Measurements from ENCODE around the gene ABCA12.
"Not testable (repeated sequence)": the region's sequence is repeated elsewhere in the genome, so short reads cannot be mapped to it uniquely, and the experiment has no call there.

ABCA12 gene, protein sequence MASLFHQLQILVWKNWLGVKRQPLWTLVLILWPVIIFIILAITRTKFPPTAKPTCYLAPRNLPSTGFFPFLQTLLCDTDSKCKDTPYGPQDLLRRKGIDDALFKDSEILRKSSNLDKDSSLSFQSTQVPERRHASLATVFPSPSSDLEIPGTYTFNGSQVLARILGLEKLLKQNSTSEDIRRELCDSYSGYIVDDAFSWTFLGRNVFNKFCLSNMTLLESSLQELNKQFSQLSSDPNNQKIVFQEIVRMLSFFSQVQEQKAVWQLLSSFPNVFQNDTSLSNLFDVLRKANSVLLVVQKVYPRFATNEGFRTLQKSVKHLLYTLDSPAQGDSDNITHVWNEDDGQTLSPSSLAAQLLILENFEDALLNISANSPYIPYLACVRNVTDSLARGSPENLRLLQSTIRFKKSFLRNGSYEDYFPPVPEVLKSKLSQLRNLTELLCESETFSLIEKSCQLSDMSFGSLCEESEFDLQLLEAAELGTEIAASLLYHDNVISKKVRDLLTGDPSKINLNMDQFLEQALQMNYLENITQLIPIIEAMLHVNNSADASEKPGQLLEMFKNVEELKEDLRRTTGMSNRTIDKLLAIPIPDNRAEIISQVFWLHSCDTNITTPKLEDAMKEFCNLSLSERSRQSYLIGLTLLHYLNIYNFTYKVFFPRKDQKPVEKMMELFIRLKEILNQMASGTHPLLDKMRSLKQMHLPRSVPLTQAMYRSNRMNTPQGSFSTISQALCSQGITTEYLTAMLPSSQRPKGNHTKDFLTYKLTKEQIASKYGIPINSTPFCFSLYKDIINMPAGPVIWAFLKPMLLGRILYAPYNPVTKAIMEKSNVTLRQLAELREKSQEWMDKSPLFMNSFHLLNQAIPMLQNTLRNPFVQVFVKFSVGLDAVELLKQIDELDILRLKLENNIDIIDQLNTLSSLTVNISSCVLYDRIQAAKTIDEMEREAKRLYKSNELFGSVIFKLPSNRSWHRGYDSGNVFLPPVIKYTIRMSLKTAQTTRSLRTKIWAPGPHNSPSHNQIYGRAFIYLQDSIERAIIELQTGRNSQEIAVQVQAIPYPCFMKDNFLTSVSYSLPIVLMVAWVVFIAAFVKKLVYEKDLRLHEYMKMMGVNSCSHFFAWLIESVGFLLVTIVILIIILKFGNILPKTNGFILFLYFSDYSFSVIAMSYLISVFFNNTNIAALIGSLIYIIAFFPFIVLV (N-terminal part only)

DNA sequence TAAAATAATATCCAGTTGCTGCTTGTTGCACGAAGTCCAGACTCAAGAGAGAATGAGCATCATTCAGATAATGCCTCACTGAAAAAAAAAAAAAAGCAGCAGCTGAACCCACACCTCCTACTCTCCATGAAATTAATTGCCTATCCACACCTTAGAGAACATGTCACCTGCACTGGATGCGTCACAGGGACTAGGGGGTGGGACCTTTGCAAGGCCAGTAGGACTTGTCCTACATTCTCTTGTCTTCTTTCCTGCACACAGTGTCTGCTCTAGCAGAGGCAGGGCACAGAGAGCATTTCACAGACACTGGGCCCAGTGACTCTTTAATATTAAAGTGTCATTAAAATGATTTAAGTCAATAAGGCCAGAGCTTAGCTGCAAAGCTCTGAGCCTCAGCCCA lies at the start of gene ABCA12:
TSS of gene ABCA12 (minus strand) at position 148 of the 400 bp plus-strand sequence. CDS start 418 bp downstream, outside the sequence.
- no peak for DNase-seq

DNA sequence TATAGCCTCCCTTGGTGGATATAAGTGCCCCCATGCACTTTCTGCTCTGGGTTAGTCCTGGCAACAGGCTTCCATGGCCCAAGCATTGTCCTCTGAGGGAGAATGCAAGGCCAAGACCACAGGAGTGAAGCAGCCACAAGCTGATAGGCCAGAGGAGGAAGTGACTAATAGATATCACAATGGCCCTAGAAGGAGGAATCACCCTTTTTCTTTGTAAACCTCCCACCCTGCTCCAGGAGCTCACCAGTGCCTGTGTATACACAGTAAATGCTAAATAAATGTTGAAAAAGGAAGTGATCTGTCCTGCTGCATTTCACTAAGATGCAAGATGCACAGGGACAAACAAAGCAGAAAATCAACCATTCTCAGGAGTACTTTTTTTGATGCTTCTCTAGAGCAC lies 49.7 kb upstream of the ABCA12 start:
- DNase-seq = no peak

- DNase-seq = no peak
These were observed 47.6 kb upstream of the ABCA12 start for GRCh38 chr2:215186021-215186420.

- DNase-seq = no peak
These were observed 39.7 kb upstream of the ABCA12 start for GRCh38 chr2:215178121-215178520.

- peak in 4 of 58 donors; percentile 1 to 12 (median 8) for DNase-seq
These were observed 33.4 kb upstream of the ABCA12 start for GRCh38 chr2:215171796-215172195.

GRCh38 chr2:215171151-215171550 lies 32.7 kb upstream of the ABCA12 start:
- DNase-seq = no peak

GRCh38 chr2:215166505-215166904 lies 28.1 kb upstream of the ABCA12 start:
- DNase-seq = not testable (repeated sequence)

- not testable (repeated sequence) for DNase-seq
These were observed 24.9 kb upstream of the ABCA12 start for GRCh38 chr2:215163319-215163718.

- no peak for DNase-seq
These were observed 22.9 kb upstream of the ABCA12 start for GRCh38 chr2:215161301-215161829.

DNA sequence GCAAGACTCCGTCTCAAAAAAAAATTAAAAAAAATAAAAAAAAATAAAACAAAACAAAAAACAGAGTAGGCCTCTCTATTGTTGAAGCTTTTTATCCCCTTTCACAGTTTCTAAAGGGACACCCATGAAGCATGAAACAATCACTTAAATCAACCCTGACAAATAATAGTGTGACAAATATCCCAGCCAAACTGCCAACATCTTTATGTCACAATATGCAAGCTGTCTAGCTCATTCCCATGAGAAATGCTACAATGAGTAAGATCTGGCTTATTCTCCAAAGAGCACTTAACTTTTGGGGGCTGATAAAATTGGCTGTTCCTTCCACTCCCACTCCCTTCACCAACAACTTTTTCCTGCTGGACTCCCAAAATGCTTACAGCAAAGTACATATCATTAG lies 21.7 kb upstream of the ABCA12 start:
- no peak for DNase-seq

DNA sequence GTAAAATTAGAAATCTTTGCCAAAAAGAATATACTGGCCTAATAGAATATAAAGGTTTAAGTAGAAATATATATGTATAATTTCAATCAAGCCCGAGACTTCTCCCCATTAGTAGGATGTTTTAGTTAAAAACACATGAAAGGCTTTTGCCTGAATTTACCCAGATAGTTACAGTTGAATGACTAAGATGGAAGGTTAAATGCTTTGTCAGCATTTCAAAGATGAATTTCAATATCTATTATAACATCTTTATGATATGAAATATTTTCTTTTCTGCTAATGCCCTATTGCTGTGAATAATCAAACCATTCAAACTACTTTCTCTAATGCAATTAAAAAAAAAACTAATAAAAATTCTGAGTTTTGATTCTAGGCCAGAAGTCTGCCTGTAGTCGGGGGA lies 18.0 kb upstream of the ABCA12 start:
- DNase-seq = no peak

- no peak for DNase-seq
These were observed 11.5 kb upstream of the ABCA12 start for GRCh38 chr2:215149894-215150293.

GRCh38 chr2:215149486-215149885 lies 11.1 kb upstream of the ABCA12 start:
- no peak for DNase-seq

- no peak for DNase-seq
These were observed 10.6 kb upstream of the ABCA12 start for GRCh38 chr2:215149060-215149459.

DNA sequence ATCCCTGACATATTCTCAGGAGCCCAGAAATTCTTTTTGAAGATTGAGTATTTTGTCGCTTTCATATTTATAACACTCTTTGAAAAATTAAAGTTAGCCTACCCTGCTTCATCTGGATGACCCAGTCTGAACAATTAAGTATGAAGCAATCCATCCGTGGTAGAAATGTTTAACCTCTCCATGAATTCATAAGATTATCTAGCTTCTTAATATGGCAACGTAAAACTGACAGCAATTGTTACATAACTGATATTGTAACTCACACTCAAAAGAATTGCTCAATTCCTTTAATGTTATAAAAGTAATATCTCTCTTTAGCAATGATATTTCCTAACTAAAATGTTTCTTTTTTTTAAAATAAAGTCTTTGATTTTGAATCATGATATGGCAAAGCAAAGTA lies 7.2 kb upstream of the ABCA12 start:
- DNase-seq = no peak

GRCh38 chr2:215144106-215144875 lies 5.9 kb upstream of the ABCA12 start:
- no peak for DNase-seq

GRCh38 chr2:215143458-215143857 lies 5.0 kb upstream of the ABCA12 start:
- DNase-seq = no peak

DNA sequence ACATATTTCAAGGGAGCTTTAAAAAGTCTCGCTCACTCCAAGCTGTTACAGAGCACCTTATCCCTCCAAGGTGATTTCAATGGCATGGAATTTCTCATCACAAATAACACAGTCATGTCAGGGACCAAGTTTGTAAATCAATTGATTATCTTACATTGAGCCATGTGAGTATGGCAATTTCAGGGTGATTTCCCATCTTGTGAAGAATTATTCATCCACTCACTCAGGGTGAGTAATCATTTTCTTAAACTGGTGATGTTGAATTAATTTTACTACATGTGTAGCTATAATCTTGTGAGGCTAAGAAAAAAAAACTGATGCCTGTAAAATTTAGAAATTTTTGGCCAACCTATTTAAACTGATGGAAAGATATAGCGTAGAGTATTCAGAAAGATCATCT lies 3.3 kb upstream of the ABCA12 start:
- no peak for DNase-seq

- DNase-seq = peak in 5 of 58 donors; percentile 1 to 22 (median 3)
These were observed 1.8 kb upstream of the ABCA12 start for GRCh38 chr2:215140166-215140707.

DNA sequence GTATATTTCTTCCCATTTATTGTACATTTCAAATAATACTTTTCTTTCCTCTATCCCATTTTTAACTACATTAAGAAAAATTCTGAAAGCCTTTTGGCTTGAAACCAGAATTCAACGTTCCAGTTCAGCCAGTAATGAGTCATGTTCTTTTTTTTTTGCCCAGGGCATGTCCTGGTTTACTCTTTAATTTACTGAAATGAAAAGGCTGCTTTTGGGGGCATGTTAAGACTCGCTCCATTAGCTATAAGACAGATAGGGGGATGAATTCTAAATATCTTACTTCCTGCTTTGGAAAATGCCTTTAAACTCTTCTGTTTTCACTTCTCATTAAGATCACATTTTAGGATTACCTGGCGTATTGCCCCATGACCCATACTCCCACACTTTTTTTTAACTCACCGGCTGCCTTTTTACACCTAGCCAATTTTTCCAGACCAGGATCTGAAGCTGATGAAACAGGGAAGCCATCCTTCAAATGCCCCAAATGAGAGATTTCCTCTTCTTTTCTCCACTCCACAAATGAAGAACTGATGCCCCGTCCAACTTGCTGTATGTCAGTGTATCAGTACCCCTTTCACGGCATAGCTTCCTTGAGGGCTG lies 585 bp downstream of the ABCA12 start:
- DNase-seq = no peak

Measured in anterior cingulate cortex (tissue), 58 donors.